PC-9 (cell line): ENCODE measurements around the gene TRIO. TPM values are rescaled to one million over a fixed set of nuclear protein-coding genes. Genes with fewer than 3 reads are reported as not detected.

Source experiments
- BruUV-seq: library from RNA; stranded (reverse); fragments of 400-500 nt; replicated peaks from 2 replicates; lab custom pipeline; 2021; lab: Mats Ljungman, UMichigan
- CTCF ChIA-PET: fragments of 300-600 bp; sonication (Branson Sonifier 250); formaldehyde crosslinking; loops from one replicate; lab custom pipeline; 2022; ENCODE audit warnings: antibody characterized with exemption; lab: Charles Lee
- POLR2A ChIA-PET: fragments of 300-600 bp; sonication (Branson Sonifier 250); formaldehyde crosslinking; loops from one replicate; lab custom pipeline; 2022; ENCODE audit warnings: antibody characterized with exemption; ENCODE audit not compliant: unreplicated experiment; lab: Charles Lee
- DNase-seq, 2 experiments: peaks; one replicate each; pipeline versions ENCODE4 v3.0.0 to v3.0.0-alpha.2; 2015 to 2022; ENCODE audit warnings: mixed read lengths in 1 of 2
- H2AFZ ChIP-seq: fragments of 200-600 bp; sonication (generic); 2 replicates; pipeline ENCODE4 v1.8.1; 2017; ENCODE audit warnings: antibody characterized with exemption
- H3F3A ChIP-seq: fragments of 200-600 bp; sonication (generic); 2 replicates; pipeline ENCODE4 v1.8.1; 2017; ENCODE audit warnings: antibody characterized with exemption, mild to moderate bottlenecking, low read depth; ENCODE audit not compliant: insufficient read depth
- H3K27ac ChIP-seq: fragments of 200-600 bp; sonication (generic); 2 replicates; pipeline ENCODE4 v1.6.1; 2016; ENCODE audit warnings: mixed run types
- H3K27me3 ChIP-seq: fragments of 200-600 bp; sonication (generic); 2 replicates; pipeline ENCODE4 v1.6.1; 2016; ENCODE audit warnings: low read depth, mixed run types; ENCODE audit not compliant: insufficient read depth
- H3K36me3 ChIP-seq: fragments of 200-600 bp; sonication (generic); 2 replicates; pipeline ENCODE4 v1.6.1; 2016; ENCODE audit warnings: low read depth, mixed run types
- H3K4me1 ChIP-seq: fragments of 200-600 bp; sonication (generic); replicated peaks from 2 replicates; pipeline ENCODE4 v1.6.1; 2016; ENCODE audit warnings: mixed run types; ENCODE audit not compliant: insufficient read depth
- H3K4me2 ChIP-seq: fragments of 200-600 bp; sonication (generic); 2 replicates; pipeline ENCODE4 v1.6.1; 2017; ENCODE audit warnings: mixed run types
- H3K4me3 ChIP-seq: fragments of 200-600 bp; sonication (generic); 2 replicates; pipeline ENCODE4 v1.6.1; 2016; ENCODE audit warnings: mixed run types
- H3K79me2 ChIP-seq: fragments of 200-600 bp; sonication (generic); 2 replicates; pipeline ENCODE4 v1.6.1; 2017; ENCODE audit warnings: low read depth, mixed run types
- H3K9me2 ChIP-seq: fragments of 200-600 bp; sonication (generic); 2 replicates; pipeline ENCODE4 v1.8.1; 2017; ENCODE audit warnings: mild to moderate bottlenecking; ENCODE audit not compliant: insufficient read depth
- H3K9me3 ChIP-seq: fragments of 200-600 bp; sonication (generic); 2 replicates; pipeline ENCODE4 v1.8.1; 2016; ENCODE audit warnings: low read depth; ENCODE audit not compliant: insufficient read depth
- H4K20me1 ChIP-seq: fragments of 200-600 bp; sonication (generic); 2 replicates; pipeline ENCODE4 v1.8.1; 2017; ENCODE audit not compliant: insufficient read depth
- EZH2 ChIP-seq: fragments of 200-600 bp; sonication (generic); IDR thresholded peaks from 2 replicates; pipeline ENCODE4 v1.8.0; 2017; ENCODE audit warnings: antibody characterized with exemption, low read depth
- intact Hi-C: fragments of 100-400 bp; cut with micrococcal nuclease; formaldehyde crosslinking; loops from one replicate; pipeline ENCODE4 v1.10.0; 2022; ENCODE audit not compliant: unreplicated experiment
- total RNA-seq: library from RNA; stranded (reverse); gene quantifications from 2 replicates; pipeline ENCODE4 v1.2.3, GENCODE V29; 2021
- TF ChIP-seq, protein P1 (sequence below): fragments of 200-600 bp; sonication (generic); conservative IDR thresholded peaks from 2 replicates; pipeline ENCODE4 v1.6.1; 2017; ENCODE audit warnings: mixed run types, antibody characterized with exemption, mild to moderate bottlenecking, moderate library complexity

Gene TRIO
- total RNA-seq, 1 experiment from 2014 or later = 596 TPM

DNA sequence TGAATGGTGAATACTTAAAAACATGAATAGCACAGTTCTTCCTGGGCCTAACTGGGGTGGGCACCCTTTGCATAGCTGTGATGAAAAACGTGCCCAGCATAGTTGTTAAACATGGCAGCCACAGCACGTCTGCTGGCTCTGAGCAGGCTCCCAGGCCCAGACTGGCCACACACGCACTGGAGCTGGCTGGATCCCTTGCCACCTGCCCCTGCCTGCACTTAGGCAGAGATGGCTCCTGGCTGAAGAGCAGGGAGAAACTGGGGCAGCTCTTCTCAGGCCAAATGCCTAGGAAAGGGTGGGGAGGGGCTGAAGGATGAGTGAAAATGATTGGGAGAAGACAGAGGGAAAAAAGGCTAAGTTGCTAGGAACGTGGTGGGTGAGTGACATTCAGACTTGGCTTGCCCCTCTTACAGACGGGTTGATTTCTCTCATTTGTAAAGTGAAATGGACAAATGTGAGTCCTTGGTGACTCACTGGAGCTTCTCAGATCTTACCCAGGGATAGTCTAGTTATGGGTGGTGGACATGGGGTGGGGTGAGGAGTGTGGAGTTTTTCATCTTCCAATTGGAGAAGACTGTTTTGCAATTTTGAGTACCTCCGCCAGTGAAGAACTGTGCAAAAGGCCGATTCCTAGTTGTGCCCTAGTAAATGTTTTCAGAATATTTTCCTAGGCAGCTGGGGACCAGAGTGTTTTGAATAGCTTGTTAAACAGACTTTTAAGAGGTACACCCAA, 42.4 kb downstream of the TRIO start:
- BruUV-seq = TSS peak; percentile 69
- Histone ChIP-seq H4K20me1 (no peaks in the 10 kb centered on the region), H3K27ac (peak overlapping the region; percentile 92), H3K79me2 (peaks cover 97% of the 10 kb centered on the region), H3F3A (peaks cover 77% of the 10 kb centered on the region), H3K4me3 (peak overlapping the region; percentile 25; the same call in 1 of the 2 replicates), H3K4me1 (peaks cover 97% of the 10 kb centered on the region), H3K9me3 (no peaks in the 10 kb centered on the region), H3K27me3 (no peaks in the 10 kb centered on the region), H3K36me3 (no peaks in the 10 kb centered on the region), H3K9me2 (no peaks in the 10 kb centered on the region; the same call in 1 of the 2 replicates), H2AFZ (no peak overlapping the region), H3K4me2 (peak overlapping the region; percentile 86)
- CTCF ChIA-PET = interaction anchor here (0.5 to 1.4 kb wide), 3 partner anchors 10 to 1135 kb away, joined by 6 to 8 read pairs (median 6); no protein-coding TSS in a partner anchor
- POLR2A ChIA-PET = interaction anchor here (0.5 to 1.6 kb wide), 20 partner anchors 16 to 223 kb away, joined by 4 to 26 read pairs (median 5); partner anchors contain the start of gene TRIO
- no peak for TF ChIP-seq EZH2
- TF ChIP-seq, protein P1, sequence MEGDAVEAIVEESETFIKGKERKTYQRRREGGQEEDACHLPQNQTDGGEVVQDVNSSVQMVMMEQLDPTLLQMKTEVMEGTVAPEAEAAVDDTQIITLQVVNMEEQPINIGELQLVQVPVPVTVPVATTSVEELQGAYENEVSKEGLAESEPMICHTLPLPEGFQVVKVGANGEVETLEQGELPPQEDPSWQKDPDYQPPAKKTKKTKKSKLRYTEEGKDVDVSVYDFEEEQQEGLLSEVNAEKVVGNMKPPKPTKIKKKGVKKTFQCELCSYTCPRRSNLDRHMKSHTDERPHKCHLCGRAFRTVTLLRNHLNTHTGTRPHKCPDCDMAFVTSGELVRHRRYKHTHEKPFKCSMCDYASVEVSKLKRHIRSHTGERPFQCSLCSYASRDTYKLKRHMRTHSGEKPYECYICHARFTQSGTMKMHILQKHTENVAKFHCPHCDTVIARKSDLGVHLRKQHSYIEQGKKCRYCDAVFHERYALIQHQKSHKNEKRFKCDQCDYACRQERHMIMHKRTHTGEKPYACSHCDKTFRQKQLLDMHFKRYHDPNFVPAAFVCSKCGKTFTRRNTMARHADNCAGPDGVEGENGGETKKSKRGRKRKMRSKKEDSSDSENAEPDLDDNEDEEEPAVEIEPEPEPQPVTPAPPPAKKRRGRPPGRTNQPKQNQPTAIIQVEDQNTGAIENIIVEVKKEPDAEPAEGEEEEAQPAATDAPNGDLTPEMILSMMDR = no peak
- intact Hi-C loops = loop anchor here (1.0 kb wide), 5 partner anchors 40 to 200 kb away; no protein-coding TSS in a partner anchor
- peak; percentile 76 to 92 for DNase-seq

DNA sequence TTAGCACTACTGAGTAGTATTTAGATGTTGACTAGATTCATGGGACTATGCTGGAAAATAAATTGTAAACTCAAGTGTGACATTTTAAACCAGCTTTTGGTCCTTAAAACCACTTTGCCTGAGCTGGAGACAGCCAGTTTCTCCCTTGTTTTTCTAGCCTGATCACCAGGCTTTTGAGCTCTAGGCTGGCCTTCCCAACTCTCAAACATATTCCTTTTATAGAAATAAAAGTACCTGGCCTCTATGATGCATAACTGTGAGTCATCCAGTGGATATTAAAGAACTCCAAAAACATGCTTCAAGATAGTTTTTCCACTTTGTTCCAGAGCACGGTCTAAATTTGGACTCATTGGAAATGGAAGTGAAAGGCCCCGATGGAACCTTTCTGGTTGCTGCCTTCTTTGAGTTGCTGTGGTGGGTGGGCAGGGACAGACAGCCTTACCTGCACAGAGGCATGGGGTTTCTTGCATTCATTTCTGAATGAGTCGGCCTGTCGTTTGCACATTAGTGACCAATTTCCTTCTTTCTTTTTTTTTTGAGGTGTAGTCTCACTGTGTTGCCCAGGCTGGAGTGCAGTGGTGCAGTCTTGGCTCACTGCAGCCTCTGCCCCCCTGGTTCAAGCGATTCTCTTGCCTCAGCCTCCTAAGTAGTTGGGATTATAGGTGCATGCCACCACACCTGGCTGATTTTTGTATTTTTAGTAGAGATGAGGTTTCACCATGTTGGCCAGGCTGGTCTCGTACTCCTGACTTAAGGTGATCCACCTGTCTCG, 43.1 kb downstream of the TRIO start:
- Histone ChIP-seq H3F3A (peaks cover 84% of the 10 kb centered on the region), H3K4me2 (peak overlapping the region; percentile 86), H3K27ac (peak overlapping the region; percentile 92), H3K9me2 (no peaks in the 10 kb centered on the region; the same call in 1 of the 2 replicates), H3K4me3 (peak overlapping the region; percentile 25; the same call in 1 of the 2 replicates), H3K9me3 (no peaks in the 10 kb centered on the region), H4K20me1 (no peaks in the 10 kb centered on the region), H3K36me3 (no peaks in the 10 kb centered on the region), H3K4me1 (peaks cover 98% of the 10 kb centered on the region), H3K27me3 (no peaks in the 10 kb centered on the region), H2AFZ (no peak overlapping the region), H3K79me2 (peaks cover 97% of the 10 kb centered on the region)
- intact Hi-C loops = no loop called here
- TF ChIP-seq, protein P1 = no peak
- no peak for TF ChIP-seq EZH2
- DNase-seq = peak; percentile 44 to 76
- CTCF ChIA-PET = interaction anchor here (0.5 to 1.4 kb wide), 3 partner anchors 10 to 1134 kb away, joined by 6 to 8 read pairs (median 6); no protein-coding TSS in a partner anchor
- POLR2A ChIA-PET = interaction anchor here (0.6 to 1.6 kb wide), 19 partner anchors 16 to 224 kb away, joined by 4 to 26 read pairs (median 5); partner anchors contain the start of gene TRIO
- BruUV-seq = TSS peak; percentile 43

- peaks cover 91% of the 10 kb centered on the region for H3F3A ChIP-seq
- no peaks in the 10 kb centered on the region for H3K36me3 ChIP-seq
- peak overlapping the region; percentile 92 for H3K27ac ChIP-seq
- no peak overlapping the region for H2AFZ ChIP-seq
- ChIA-PET CTCF (no interaction called here), POLR2A (no interaction called here)
- TF ChIP-seq, protein P1 = no peak
- no peak for TF ChIP-seq EZH2
- no peaks in the 10 kb centered on the region for H4K20me1 ChIP-seq
- peaks cover 98% of the 10 kb centered on the region for H3K4me1 ChIP-seq
- no peak overlapping the region for H3K4me3 ChIP-seq
- BruUV-seq = no TSS peak
- no peaks in the 10 kb centered on the region; the same call in 1 of the 2 replicates for H3K9me2 ChIP-seq
- H3K9me3 ChIP-seq = no peaks in the 10 kb centered on the region
- no peaks in the 10 kb centered on the region for H3K27me3 ChIP-seq
- H3K4me2 ChIP-seq = 0 out of 2 replicates have a peak overlapping the region, but pooled peaks have one; percentile 86
- H3K79me2 ChIP-seq = peaks cover 97% of the 10 kb centered on the region
- intact Hi-C loops = no loop called here
- no peak for DNase-seq
Observed at GRCh38 chr5:14187157-14187556, 44.0 kb downstream of the TRIO start.
